ENCODE results near the gene RABGAP1. TPM values are rescaled to one million over a fixed set of nuclear protein-coding genes. Genes with fewer than 3 reads are reported as not detected.

Gene RABGAP1
- total RNA-seq, 1 experiment from 2014 or later = 21.4 TPM

DNA sequence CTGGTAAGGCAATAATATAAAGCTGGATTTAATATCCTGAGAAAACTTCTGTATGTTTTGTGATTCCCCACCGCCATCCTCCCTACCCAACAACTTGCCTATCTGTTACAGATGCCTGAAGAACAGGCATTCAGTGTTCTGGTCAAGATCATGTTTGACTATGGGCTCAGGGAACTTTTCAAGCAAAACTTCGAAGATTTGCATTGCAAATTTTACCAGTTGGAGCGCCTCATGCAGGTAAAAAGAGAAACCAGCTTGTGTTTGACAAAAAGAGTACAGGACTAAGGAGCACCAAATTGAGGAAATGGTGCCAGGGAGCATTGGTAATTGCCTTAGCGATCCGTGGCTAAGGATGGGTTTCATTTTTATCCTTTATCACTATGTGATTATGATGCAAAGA lies 132.6 kb downstream of the RABGAP1 start:
- no peak for DNase-seq (ENCODE audit: extremely low read depth, low read depth)

GRCh38 chr9:123073991-123074422 lies 133.2 kb downstream of the RABGAP1 start:
- no peak for DNase-seq (ENCODE audit: extremely low read depth, low read depth)

- no peak for DNase-seq (ENCODE audit: extremely low read depth, low read depth)
These were observed 133.8 kb downstream of the RABGAP1 start for GRCh38 chr9:123074628-123075027.

DNA sequence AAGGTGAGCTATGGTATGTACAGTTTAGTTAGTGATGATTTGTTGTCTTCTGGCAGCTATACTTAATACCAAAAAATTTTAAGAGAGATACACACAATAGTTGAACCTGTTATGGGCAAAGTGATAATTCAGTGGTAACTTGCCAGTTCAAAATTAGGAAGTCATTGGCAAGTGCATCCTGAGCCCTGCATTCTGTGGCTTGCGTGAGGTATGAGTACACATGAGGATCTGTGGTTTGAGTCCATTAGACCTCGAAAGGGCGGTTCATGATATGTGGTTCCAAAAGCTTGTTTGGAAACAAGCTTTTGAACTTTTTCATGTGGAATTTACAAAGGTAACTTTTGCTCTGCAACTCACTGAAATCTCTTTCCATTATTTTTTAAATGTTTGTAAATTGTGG lies 139.6 kb downstream of the RABGAP1 start:
- DNase-seq (ENCODE audit: extremely low read depth, low read depth) = no peak

DNA sequence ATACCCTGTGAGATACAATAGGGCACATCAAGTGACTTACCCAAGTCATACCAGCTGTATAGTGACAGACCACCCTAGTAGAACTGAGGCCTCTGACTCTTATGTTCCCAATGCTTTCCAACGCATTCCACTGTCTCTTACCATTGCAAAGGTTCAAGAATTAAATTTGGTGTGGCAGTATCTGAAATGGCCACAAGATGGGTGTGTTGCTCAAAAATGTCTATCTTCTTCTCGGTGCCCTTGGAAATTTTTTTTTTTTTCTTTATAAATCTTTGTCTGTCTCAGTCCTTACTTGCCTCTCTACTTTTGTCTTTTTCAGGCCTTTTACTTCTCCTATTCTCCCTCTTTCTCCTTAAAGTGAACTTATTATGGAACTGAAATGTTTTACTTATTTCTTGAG lies 141.0 kb downstream of the RABGAP1 start:
- DNase-seq (ENCODE audit: extremely low read depth, low read depth) = peak; percentile 44

GRCh38 chr9:123083680-123084079 lies 142.9 kb downstream of the RABGAP1 start:
- no peak for DNase-seq (ENCODE audit: extremely low read depth, low read depth)

DNA sequence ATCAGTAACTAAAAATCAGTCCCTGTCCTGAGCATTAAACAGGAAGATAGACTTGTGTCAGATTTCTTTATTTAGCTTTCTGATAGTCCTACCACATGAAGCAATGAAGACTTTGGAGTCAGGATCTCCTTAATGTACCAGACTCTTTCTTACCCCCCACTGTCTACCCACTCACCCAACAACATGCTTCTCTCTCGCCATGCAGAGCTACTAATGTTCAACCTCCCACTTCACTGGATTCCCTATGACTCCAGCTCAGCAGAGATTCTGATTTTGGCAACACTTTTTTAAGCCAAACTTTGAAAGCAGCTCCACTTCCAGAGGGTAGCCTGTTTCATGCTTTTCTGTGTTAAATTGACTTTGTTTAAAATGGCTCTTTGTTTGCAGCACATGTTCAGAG lies 143.4 kb downstream of the RABGAP1 start:
- no peak for DNase-seq (ENCODE audit: extremely low read depth, low read depth)

DNA sequence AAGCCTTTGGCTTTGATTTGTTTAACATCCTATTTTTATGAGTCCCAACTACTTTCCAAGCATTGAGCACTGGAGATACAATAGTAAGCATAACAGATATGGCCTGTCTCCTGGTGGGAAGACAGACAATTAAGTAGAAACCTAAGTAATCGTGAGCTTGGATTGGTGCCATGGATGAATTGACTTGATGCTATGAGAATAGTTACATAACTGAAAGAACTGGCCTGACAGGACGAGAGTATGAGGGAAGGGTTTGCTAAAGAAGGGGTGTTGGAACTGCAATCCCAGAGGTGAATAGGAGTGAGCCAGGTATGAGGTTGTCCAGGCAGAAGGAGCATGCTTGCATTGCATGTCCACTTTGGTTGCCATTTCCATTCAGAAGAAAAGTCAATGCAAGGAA lies 145.1 kb downstream of the RABGAP1 start:
- DNase-seq (ENCODE audit: extremely low read depth, low read depth) = no peak

DNA sequence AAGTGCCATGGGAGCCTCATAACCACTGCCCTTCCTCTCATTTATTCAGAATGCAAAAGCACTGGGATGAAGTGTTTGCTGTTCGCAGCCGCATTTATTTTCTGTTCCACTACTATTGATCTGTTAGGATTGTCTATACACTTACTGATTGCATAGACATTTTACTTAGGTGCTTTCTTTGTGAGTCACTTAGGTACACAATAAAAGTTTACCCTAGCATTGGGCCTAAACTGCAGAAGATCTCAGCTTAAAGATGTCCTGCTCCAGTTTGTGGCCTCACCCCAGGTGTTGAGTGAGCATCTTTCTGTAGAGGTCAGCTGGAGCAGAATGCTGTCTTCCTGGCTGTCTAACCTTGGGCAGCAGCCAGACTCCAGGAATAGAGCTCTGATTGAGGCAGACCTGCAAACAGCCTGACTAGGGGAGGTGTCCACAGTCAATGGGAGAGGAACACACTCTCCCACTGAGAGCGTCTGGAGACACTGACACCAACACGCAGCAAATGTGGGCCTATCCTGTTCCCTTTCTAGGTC lies 146.6 kb downstream of the RABGAP1 start:
- DNase-seq (ENCODE audit: extremely low read depth, low read depth) = no peak

DNA sequence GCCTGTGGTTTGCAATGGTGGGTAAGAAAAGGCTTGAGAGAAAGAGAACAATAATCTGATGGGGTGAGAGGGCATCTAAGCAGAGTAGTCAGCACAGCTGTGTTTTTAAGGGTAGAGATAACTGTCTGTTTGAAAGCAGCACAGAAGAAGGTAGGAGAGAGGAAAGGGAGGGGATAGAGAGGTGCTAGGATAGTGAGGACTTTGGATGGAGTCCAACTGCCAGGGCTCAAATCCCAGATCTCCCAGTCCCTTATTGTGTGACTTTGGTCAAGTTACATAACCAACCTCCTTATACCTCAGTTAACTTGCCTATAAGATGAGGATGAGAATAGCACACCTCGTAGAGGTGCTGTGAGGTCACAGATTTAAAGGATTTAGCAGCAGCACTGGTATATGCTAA lies 148.2 kb downstream of the RABGAP1 start:
- no peak for DNase-seq (ENCODE audit: extremely low read depth, low read depth)

- DNase-seq (ENCODE audit: extremely low read depth, low read depth) = no peak
These were observed 149.0 kb downstream of the RABGAP1 start for GRCh38 chr9:123089790-123090189.

GRCh38 chr9:123090198-123090896 lies 149.5 kb downstream of the RABGAP1 start:
- no peak for DNase-seq (ENCODE audit: extremely low read depth, low read depth)

- no peak for DNase-seq (ENCODE audit: extremely low read depth, low read depth)
These were observed 150.1 kb downstream of the RABGAP1 start for GRCh38 chr9:123090956-123091355.

- DNase-seq (ENCODE audit: extremely low read depth, low read depth) = no peak
These were observed 150.6 kb downstream of the RABGAP1 start for GRCh38 chr9:123091459-123091858.

- DNase-seq (ENCODE audit: extremely low read depth, low read depth) = no peak
These were observed 152.3 kb downstream of the RABGAP1 start for GRCh38 chr9:123093141-123093540.

- DNase-seq (ENCODE audit: extremely low read depth, low read depth) = no peak
These were observed 156.2 kb downstream of the RABGAP1 start for GRCh38 chr9:123096987-123097386.

DNA sequence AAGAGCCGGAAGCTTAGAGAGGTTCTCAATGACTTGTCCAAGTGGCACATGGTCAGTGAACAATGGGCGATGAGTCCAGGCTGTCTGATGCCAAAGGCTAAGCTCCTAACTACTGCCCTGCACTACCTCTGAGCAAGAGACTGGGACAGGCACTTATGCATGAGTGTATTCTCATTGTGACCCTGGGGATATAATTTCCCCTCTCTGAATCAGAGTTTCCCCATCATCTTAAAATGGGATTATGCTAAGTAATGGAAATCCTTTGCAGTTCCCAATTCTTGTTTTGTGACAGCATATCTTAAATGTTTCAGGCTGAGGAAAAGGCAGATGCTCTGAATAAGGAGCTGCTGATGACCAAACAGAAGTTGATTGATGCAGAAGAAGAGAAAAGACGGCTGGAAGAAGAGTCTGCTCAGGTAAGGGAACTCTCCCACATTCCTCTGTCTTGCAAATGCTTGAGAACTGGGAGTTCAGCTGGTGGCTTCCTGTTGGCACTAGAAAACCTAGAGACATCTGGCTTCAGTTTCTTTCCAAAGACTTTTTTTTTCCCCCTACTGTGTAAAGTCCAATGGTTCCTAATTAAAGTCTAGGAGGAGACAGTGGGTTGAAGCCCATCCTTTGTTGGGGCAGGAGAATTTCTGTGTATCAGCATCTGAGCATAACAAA lies 156.7 kb downstream of the RABGAP1 start:
- no peak for DNase-seq (ENCODE audit: extremely low read depth, low read depth)

DNA sequence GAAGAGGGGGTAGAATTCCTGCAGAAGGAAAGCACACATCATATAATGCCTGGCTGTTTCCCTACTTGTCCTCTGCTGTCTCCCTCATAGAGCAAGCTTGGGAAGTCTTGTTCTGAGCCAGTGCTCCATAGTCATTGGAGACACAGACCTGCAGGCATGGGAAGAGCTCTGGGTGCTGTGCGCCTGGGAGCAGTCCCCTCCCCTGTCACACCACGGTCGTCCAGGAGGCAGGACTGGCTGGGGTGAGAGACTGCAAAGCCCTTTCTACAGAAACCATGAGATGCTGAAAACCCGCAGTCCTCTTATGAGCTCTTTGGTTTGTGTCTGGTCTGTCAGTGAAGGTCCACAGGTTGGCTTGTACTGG lies 157.3 kb downstream of the RABGAP1 start:
- DNase-seq (ENCODE audit: extremely low read depth, low read depth) = no peak

DNA sequence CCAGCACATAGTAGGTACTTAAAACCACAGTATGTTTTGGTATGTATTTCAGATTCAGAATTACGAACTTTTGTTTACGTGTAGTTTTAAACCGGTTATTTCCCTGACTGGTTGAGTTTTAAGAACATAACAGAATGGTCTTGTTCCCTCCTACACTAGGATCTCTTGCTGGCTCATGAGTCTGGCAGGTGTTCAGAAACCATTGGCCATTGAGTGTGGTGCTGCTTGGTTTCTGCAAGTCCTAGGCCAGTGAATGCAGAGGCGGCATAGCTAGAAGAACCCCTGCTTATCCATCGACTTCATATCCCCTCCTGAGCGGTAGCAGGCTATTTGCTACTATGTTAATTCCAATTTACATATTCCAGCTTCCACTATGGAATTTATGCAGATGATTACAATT lies 158.2 kb downstream of the RABGAP1 start:
- no peak for DNase-seq (ENCODE audit: extremely low read depth, low read depth)

DNA sequence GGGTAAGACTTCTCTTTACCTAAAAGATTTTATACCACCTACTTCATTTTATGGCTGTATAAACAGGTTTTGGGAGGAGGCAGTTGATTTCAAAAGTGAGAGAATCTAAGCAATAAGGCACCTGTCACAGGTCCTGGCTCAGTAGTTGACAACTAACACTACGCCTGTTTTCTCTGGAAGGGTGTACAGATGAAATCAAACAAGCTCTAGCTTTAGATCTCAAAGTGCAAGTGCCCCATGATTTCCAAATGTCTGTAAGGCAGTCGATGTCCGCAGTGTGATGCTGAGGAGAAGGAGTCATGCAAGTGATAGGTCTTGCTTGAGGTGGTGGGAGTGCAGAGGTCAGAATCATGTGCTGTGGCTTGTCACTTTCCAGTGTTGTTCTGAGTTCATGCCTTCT lies 158.7 kb downstream of the RABGAP1 start:
- no peak for DNase-seq (ENCODE audit: extremely low read depth, low read depth)

DNA sequence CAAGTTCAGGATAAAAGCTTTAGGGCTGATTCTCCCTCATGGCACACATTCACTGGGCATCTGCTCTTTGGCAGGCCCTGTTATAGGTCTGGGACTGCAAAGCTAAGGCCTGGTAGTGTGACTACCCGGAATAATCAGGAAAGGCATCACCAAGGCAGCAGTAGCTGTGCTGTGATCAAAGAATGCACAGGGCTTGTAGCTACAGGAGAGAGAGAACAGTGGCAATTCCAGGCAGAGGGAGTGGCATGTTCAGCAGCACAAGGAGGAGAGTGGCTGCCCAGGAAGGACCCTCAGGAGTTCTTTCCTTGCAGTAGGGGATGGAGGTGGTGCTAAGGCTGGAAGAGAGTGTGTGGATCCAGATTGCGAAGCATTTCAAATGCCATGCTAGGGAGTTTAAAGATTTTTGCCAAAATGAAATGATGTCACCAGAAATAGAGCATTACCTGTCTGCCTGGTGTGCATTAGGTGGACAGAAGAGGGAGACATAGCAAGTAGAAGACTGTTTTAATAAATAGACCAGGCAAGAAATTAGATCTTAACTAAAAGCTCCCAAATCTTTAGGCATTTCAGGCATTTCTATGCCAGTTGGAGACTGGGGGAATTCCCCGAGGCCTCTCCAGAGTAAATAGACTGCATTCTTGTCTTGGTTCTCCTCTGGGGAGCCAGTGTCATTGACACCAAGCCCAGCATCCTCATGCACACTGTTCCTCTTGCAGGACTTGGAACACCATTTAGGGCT lies 161.7 kb downstream of the RABGAP1 start:
- no peak for DNase-seq (ENCODE audit: extremely low read depth, low read depth)

DNA sequence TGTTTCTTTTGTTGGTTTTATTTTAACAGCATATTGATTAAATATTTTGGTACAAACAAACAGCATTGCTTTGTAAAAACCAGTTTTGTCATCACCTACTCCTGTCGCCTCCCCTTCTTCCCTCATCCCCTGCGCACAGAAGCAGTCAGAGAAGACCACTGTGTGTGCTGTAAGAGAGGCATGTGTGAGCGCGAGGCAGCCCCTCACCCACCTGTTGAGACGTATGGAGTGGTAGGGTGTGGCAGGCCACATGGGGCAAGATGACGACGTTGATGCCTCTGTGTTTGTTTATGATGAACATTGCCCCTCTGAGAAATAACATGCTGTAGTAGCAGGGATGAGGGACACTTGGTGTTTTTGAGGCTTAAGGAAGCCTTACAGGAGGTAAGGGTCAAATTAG lies 164.0 kb downstream of the RABGAP1 start:
- DNase-seq (ENCODE audit: extremely low read depth, low read depth) = no peak
